Hepatocyte (in vitro differentiated cells): ENCODE measurements around the gene KLHL8.

Experiments
- CTCF ChIP-seq: fragments of 200-600 bp; sonication (generic); IDR thresholded peaks from 2 replicates; pipeline ENCODE4 v1.5.1; 2016; ENCODE audit warnings: antibody characterized with exemption, mild to moderate bottlenecking; ENCODE audit not compliant: poor library complexity
- EZH2 ChIP-seq: fragments of 200-600 bp; sonication (generic); IDR thresholded peaks from 2 replicates; pipeline ENCODE4 v1.6.1; 2016; ENCODE audit warnings: antibody characterized with exemption, mild to moderate bottlenecking, borderline replicate concordance

- TF ChIP-seq CTCF (no peak), EZH2 (no peak)
Measured at GRCh38 chr4:87129681-87130080, 90.7 kb downstream of the KLHL8 start.
